Aorta (tissue), 5 donors: ENCODE measurements around the gene SPECC1L. TPM values are rescaled to one million over a fixed set of nuclear protein-coding genes. Genes with fewer than 3 reads are reported as not detected.

ENCODE experiments used
- ATAC-seq: fragments of 200-7000 bp; cut with Tn5 transposase; one replicate; pipeline ENCODE4 v1.9.1; 2022; ENCODE audit warnings: moderate library complexity; ENCODE audit not compliant: low FRiP score
- DNase-seq, 2 donors: peaks; one replicate each; pipeline ENCODE4 v3.0.0-alpha.2; 2020
- H3K27ac ChIP-seq, 2 donors: one replicate each; pipeline ENCODE4 v1.5.1; 2013; ENCODE audit warnings: low read length in 2 of 2, mild to moderate bottlenecking in 2 of 2, moderate library complexity in 2 of 2, control low read depth in 1 of 2, inconsistent platforms in 1 of 2, low read depth in 1 of 2
- H3K27me3 ChIP-seq, 2 donors: one replicate each; pipeline ENCODE4 v1.6.1; 2013; ENCODE audit warnings: control low read depth in 1 of 2, low read length in 1 of 2, mild to moderate bottlenecking in 1 of 2, moderate library complexity in 1 of 2; ENCODE audit not compliant: insufficient read depth in 2 of 2, control insufficient read depth in 1 of 2
- H3K36me3 ChIP-seq, 2 donors: one replicate each; pipeline ENCODE4 v1.6.1; 2013; ENCODE audit warnings: control low read depth in 1 of 2, low read length in 1 of 2, mild to moderate bottlenecking in 1 of 2; ENCODE audit not compliant: insufficient read depth in 2 of 2, control insufficient read depth in 1 of 2
- H3K4me1 ChIP-seq, 2 donors: one replicate each; pipeline ENCODE4 v1.6.1; 2013; ENCODE audit warnings: low read length in 2 of 2, control low read depth in 1 of 2, mild to moderate bottlenecking in 1 of 2, moderate library complexity in 1 of 2; ENCODE audit not compliant: insufficient read depth in 2 of 2, control insufficient read depth in 1 of 2
- H3K4me3 ChIP-seq, 2 donors: one replicate each; pipeline ENCODE4 v1.5.1; 2013; ENCODE audit warnings: low read length in 2 of 2, control low read depth in 1 of 2, mild to moderate bottlenecking in 1 of 2
- H3K9me3 ChIP-seq: one replicate; pipeline ENCODE4 v1.6.1; 2013; ENCODE audit warnings: mild to moderate bottlenecking, low read length; ENCODE audit not compliant: control insufficient read depth
- WGBS, 2 donors: extraction: QIAGEN DNeasy Blood & Tissue Kit; methylation state at CpG; one replicate each; pipeline ENCODE4 v1.1.7; 2013; 5-methylcytosine and 5-hydroxymethylcytosine counted together
- intact Hi-C, 2 donors: fragments of 100-400 bp; cut with DNase I; formaldehyde crosslinking; loops; one replicate each; pipeline versions ENCODE4 v1.14.2 to v1.15.0; 2022
- polyA plus RNA-seq, 2 donors: library from polyadenylated mRNA; stranded (reverse); fragments of 200-250 nt; gene quantifications; one replicate each; pipeline ENCODE4 v1.2.3, GENCODE V29; 2013
- total RNA-seq, 2 donors: library from RNA; stranded (reverse); fragmentation: NEBNext Ultra II Directional; extraction: Animal tissue kit (Norgen Biotek cat#: 25700); gene quantifications; one replicate each; pipeline ENCODE4 v1.2.1, GENCODE V29; 2021
- donor health status: healthy with polysubstance abuse.
- donor health status: Bipolar disorder and iron deficiency.
- donor health status: DM: no; HTN: no; CAD: no.
- donor health status: DM: no; HTN: no; CAD: no.
- donor health status: DM: yes; HTN: yes; CAD: no.

SPECC1L gene
- total and polyA plus RNA-seq, 4 donors: 15.0 to 92.0 (median 47.7) TPM

- no peak overlapping the region for H3K27ac ChIP-seq
- intact Hi-C loops: loop anchor here in 1 of 2 donors (10.0 kb wide), 1 partner anchor 54 kb away; no protein-coding TSS in a partner anchor
These were observed 60.0 kb downstream of the SPECC1L start for GRCh38 chr22:24330636-24331035.

GRCh38 chr22:24331468-24332440 is 61.1 kb downstream of the SPECC1L start:
- DNase-seq (no peak), ATAC-seq (no peak)
- no peak overlapping the region for H3K27ac ChIP-seq
- no peak overlapping the region for H3K4me3 ChIP-seq
- no peaks in the 10 kb centered on the region for H3K9me3 ChIP-seq
- intact Hi-C loops: loop anchor here in 1 of 2 donors (10.0 kb wide), 1 partner anchor 53 kb away; no protein-coding TSS in a partner anchor
- peaks cover 2 to 7% of the 10 kb centered on the region in 2 donors for H3K36me3 ChIP-seq
- no peaks in the 10 kb centered on the region for H3K4me1 ChIP-seq
- H3K27me3 ChIP-seq: no peaks in the 10 kb centered on the region
- WGBS, 2 donors: 52 to 63% methylated on average over 3 of the region's 3 CpGs

More at GRCh38 chr22:24330636-24331035, 60.0 kb downstream of the SPECC1L start:
- DNase-seq (no peak), ATAC-seq (no peak)
- Histone ChIP-seq H3K27me3 (no peaks in the 10 kb centered on the region), H3K36me3 (peaks cover 2 to 7% of the 10 kb centered on the region in 2 donors), H3K9me3 (no peaks in the 10 kb centered on the region), H3K4me1 (no peaks in the 10 kb centered on the region), H3K4me3 (no peak overlapping the region)
- WGBS, 2 donors: 0% methylated on average over 1 of the region's 1 CpG

- H3K36me3 ChIP-seq: peaks cover 2 to 4% of the 10 kb centered on the region in 2 donors
- no peak overlapping the region for H3K4me3 ChIP-seq
These were observed 62.7 kb downstream of the SPECC1L start for GRCh38 chr22:24333301-24333700.

DNA sequence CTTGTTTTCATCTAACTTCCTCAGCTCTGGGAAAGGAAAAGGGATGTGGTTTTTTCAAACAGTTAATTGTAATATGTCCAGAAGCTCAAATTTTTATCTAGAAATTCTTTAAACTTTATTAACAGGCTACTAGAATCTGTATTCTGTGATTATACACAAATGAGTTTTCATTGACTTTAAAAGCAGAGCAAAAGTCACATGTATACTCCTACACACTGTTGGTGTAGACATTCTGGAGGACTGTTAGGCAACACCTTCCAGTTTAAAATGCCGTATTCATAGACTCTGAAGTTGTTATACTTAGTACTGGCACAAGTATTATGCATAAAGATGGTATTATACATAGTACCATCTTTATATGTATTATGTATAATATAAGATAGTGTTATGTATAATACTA is 64.9 kb downstream of the SPECC1L start:
- ATAC-seq: no peak
- intact Hi-C loops: loop anchor here in 1 of 2 donors (10.0 kb wide), 1 partner anchor 49 kb away; no protein-coding TSS in a partner anchor
- Histone ChIP-seq H3K4me1 (no peaks in the 10 kb centered on the region), H3K4me3 (no peak overlapping the region), H3K9me3 (no peaks in the 10 kb centered on the region), H3K36me3 (peaks cover 2 to 4% of the 10 kb centered on the region in 2 donors), H3K27me3 (no peaks in the 10 kb centered on the region), H3K27ac (no peak overlapping the region)
- WGBS, 2 donors: 47 to 50% methylated on average over 1 of the region's 1 CpG
- no peak for DNase-seq

More at GRCh38 chr22:24333301-24333700, 62.7 kb downstream of the SPECC1L start:
- intact Hi-C loops: loop anchor here in 1 of 2 donors (10.0 kb wide), 1 partner anchor 52 kb away; no protein-coding TSS in a partner anchor
- no peak for ATAC-seq
- Histone ChIP-seq H3K27ac (no peak overlapping the region), H3K4me1 (no peaks in the 10 kb centered on the region), H3K27me3 (no peaks in the 10 kb centered on the region), H3K9me3 (no peaks in the 10 kb centered on the region)
- no peak for DNase-seq
- WGBS, 2 donors: 63 to 66% methylated on average over 2 of the region's 2 CpGs

DNA sequence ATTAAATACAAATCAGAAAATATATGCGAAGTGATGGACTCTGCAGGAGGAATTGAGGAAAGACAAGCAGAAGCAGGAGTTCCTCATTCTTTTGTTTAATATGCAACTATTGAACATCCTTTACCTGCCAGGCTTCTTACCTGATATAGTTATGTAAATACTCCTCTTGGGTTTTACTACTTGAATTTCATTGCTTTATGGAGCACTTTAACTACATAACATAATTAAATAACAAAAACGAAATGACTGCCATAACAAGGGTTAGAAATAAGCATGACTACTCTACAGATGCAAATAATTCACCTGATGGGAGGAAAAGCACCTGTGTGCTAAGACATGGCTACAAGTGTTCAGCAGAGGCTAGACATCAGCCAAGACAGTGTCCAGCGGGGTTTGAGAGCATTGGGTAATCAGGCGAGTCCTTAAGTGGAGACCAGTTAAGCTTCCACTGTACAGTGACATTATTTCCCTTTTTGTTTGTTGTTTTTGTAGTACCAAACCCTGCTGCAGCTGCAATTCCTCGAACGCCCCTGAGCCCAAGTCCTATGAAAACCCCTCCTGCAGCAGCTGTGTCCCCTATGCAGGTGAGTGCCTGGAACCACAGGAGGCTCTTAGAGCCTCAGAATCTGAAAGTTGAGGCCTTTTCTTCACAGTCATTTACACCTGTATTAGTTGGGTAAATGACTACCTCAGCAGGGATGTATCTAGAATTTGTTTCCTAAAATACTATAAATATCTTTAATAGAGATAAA is 67.4 kb downstream of the SPECC1L start:
- Histone ChIP-seq H3K27me3 (no peaks in the 10 kb centered on the region), H3K4me1 (no peaks in the 10 kb centered on the region), H3K4me3 (no peak overlapping the region), H3K36me3 (peaks cover 2 to 10% of the 10 kb centered on the region in 2 donors), H3K27ac (no peak overlapping the region), H3K9me3 (no peaks in the 10 kb centered on the region)
- 76 to 85% methylated on average over 6 of the region's 6 CpGs for WGBS, 2 donors
- DNase-seq: no peak
- ATAC-seq: no peak
- intact Hi-C loops: loop anchor here in 1 of 2 donors (10.0 kb wide), 1 partner anchor 47 kb away; no protein-coding TSS in a partner anchor

DNA sequence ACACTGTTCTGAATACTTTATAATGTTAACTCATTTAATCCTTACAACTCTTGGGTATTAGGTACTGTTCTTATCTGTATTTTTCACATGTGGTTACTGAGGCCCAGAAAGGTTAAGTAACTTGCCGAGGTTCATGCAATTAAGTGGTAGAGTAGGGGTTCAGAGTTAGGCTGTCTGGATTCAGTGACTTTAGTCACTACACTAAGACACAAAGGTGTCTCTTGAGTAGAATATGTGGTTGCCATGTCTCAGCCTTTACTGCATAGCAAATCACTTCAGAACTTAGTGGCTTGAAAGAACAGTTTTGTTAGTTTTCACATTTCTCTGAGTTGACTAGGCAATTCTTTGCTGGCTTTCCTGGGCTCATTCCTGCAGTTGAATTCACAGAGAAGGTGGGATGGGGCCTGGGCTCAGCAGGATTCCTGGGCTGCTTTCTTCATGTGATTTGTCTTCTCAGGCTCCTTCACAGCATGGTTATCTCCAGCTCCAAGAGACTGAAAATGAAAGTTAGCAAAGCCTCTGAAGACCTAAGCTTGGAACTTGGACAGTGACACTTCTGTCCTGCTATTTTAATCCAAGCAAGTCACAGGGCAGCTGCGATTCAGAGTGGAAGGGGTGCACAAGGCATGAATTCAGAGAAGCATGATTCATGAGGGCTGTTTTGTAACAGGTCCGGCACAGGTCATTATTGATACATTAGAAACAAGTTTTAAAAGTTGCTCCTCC is 68.3 kb downstream of the SPECC1L start:
- Histone ChIP-seq H3K9me3 (no peaks in the 10 kb centered on the region), H3K27me3 (no peaks in the 10 kb centered on the region), H3K27ac (no peak overlapping the region), H3K4me1 (no peaks in the 10 kb centered on the region), H3K4me3 (no peak overlapping the region), H3K36me3 (peaks cover 2 to 10% of the 10 kb centered on the region in 2 donors)
- DNase-seq: no peak
- 46 to 50% methylated on average over 3 of the region's 3 CpGs for WGBS, 2 donors
- no peak for ATAC-seq
- intact Hi-C loops: loop anchor here in 1 of 2 donors (10.0 kb wide), 1 partner anchor 46 kb away; no protein-coding TSS in a partner anchor

GRCh38 chr22:24339452-24339747 is 68.8 kb downstream of the SPECC1L start:
- 90% methylated on average over 7 of the region's 7 CpGs for WGBS, 2 donors
- ATAC-seq (no peak), DNase-seq (no peak)
- Histone ChIP-seq H3K4me1 (no peaks in the 10 kb centered on the region), H3K36me3 (peaks cover 2 to 10% of the 10 kb centered on the region in 2 donors), H3K9me3 (no peaks in the 10 kb centered on the region), H3K27me3 (no peaks in the 10 kb centered on the region), H3K4me3 (no peak overlapping the region), H3K27ac (no peak overlapping the region)
- intact Hi-C loops: loop anchor here in 1 of 2 donors (10.0 kb wide), 1 partner anchor 45 kb away; no protein-coding TSS in a partner anchor

DNA sequence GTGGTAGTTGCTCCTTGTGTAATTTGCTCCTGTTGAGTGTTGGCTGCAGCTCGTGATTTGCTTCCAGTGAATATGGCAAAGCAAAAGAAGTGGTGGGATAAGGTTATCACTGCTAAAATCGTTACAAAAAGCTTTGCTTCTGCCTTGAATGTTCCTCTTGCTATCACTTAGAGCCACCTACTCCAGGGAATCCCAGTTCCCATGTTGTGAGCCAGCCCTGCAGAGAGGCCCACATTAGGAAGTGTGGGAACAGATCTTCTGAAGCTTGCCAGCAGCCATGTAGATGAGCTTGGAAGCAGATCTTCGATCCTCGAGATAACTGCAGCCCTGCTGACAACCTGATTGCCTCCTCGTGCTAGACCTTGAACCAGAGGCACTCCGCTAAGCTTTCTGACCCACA is 71.0 kb downstream of the SPECC1L start:
- no peak overlapping the region for H3K27ac ChIP-seq
- H3K36me3 ChIP-seq: peaks cover 0 to 10% of the 10 kb centered on the region in 2 donors
- no peaks in the 10 kb centered on the region for H3K4me1 ChIP-seq
- no peak overlapping the region for H3K4me3 ChIP-seq
- no peaks in the 10 kb centered on the region for H3K9me3 ChIP-seq
- intact Hi-C loops: no loop called here
- no peaks in the 10 kb centered on the region for H3K27me3 ChIP-seq
- WGBS, 2 donors: 87 to 91% methylated on average over 6 of the region's 6 CpGs
- DNase-seq (no peak), ATAC-seq (no peak)
